GM21786 (cell line): ENCODE data around the gene TOLLIP.

ENCODE experiments used
- ATAC-seq: cut with Tn5 transposase; IDR thresholded peaks from one replicate; pipeline ENCODE4 v1.9.1; 2021; ENCODE audit not compliant: unreplicated experiment

The TOLLIP gene

GRCh38 chr11:1317993-1318392 is 8.6 kb upstream of the TOLLIP start:
- ATAC-seq = no peak

- ATAC-seq = no peak
Measured at GRCh38 chr11:1317432-1317831, 8.0 kb upstream of the TOLLIP start.

- ATAC-seq = no peak
Measured at GRCh38 chr11:1310772-1311468, 1.5 kb upstream of the TOLLIP start.

- ATAC-seq = no peak
Measured at GRCh38 chr11:1310318-1310687, 871 bp upstream of the TOLLIP start.

- peak; percentile 31 for ATAC-seq
Measured at GRCh38 chr11:1308743-1309497, 512 bp downstream of the TOLLIP start.

- no peak for ATAC-seq
Measured at GRCh38 chr11:1307998-1308742, 1.3 kb downstream of the TOLLIP start.

GRCh38 chr11:1307163-1307870 is 2.1 kb downstream of the TOLLIP start:
- no peak for ATAC-seq

- no peak for ATAC-seq
Measured at GRCh38 chr11:1306186-1307162, 3.0 kb downstream of the TOLLIP start.

GRCh38 chr11:1305501-1306056 is 3.9 kb downstream of the TOLLIP start:
- ATAC-seq = no peak

GRCh38 chr11:1305063-1305495 is 4.4 kb downstream of the TOLLIP start:
- no peak for ATAC-seq

GRCh38 chr11:1304380-1304779 is 5.1 kb downstream of the TOLLIP start:
- ATAC-seq = no peak

- ATAC-seq = no peak
Measured at GRCh38 chr11:1303973-1304372, 5.5 kb downstream of the TOLLIP start.

- no peak for ATAC-seq
Measured at GRCh38 chr11:1303126-1303821, 6.2 kb downstream of the TOLLIP start.

- no peak for ATAC-seq
Measured at GRCh38 chr11:1302461-1303125, 6.8 kb downstream of the TOLLIP start.

GRCh38 chr11:1302041-1302460 is 7.4 kb downstream of the TOLLIP start:
- no peak for ATAC-seq

GRCh38 chr11:1301220-1302000 is 8.0 kb downstream of the TOLLIP start:
- no peak for ATAC-seq

- no peak for ATAC-seq
Measured at GRCh38 chr11:1300569-1301187, 8.8 kb downstream of the TOLLIP start.
